ENCODE data around the gene ANGPTL8.

The ANGPTL8 gene

DNA sequence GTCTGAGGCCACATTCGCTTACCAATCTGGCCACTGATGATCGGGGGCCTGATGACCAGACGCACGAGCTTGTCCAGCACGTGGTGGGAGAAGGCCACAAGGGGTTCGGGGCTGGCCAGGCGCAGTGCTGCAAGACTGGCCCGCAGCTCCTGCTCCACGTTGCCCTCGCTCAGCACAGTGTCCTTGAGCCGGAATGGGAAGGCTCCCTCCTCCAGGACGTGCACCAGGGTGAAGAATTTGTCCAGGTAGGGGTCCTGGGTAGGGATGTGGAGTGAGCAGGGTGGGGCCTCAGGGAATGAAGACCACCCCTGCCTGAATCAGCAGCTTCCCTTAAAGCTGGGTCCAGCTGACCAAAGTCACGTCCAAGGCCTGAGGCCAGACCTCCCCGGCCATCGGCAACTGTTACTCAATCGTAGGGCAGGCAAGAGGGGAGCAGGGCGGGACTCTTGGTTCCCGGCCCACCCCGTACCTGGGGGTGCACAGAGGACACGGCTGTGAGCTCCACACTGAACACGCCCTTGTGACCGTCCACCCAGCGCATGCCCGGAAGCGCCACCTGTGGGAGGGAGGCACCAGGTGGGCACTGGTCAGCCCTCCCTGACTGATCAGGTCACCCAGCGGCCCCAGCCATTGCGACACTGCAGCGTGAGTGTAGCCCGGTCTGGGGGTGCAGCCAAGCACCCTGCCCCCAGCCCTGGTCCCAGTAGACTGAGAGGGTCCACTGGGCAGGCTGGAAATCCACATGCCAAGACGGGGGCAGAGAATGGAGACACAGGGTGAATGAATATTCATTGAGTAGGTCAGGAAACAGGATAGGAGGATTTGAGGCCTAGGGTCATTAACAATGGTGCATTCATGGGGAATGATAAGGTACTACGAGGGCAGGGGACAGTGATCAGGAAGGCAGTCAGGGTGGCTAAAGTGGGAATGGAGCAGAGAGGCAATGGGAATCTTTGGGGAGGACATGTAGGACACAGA lies 2.8 kb upstream of the ANGPTL8 start:
- no peak for DNase-seq (ENCODE audit: low spot score)

DNA sequence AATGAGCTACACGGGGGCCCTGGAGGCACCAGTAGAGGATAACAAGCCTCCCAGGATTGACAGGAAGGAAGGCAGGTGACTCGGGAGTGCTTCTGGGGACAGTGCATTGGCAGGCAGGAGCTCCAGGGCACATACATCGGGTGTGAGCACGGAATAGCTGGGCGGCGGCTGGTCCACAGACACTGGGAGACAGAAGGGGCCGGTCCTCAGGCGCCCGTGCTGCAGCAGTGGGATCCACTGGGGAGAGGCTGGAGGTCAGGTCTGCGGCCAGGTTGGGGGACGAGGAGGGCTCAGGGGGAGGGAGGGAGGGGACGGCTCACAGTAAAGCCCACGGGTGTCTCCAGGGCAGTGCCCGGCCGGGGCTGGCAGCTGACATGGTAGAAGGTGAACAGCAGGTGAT lies 2.1 kb upstream of the ANGPTL8 start:
- no peak for DNase-seq (ENCODE audit: low spot score)

DNA sequence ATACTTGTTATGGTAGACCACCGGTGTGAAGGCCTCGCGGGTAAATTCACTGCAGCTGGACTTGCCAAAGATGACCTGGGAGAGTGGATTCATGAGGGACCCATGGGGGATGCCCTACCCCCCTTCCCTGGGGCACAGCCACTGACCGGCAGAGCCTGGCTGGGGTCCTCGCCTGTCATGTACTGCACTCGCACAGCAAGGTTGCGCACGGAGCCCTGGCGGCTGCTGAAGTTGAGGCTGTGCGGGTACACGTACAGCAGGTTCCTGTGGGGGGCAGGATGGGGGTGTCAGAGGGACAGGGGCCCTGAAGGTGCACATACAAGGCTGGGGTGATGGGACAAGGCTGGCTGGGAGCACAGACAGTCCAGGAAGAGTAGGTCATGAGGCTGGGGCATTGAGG lies 1.4 kb upstream of the ANGPTL8 start:
- no peak for DNase-seq (ENCODE audit: low spot score)

DNA sequence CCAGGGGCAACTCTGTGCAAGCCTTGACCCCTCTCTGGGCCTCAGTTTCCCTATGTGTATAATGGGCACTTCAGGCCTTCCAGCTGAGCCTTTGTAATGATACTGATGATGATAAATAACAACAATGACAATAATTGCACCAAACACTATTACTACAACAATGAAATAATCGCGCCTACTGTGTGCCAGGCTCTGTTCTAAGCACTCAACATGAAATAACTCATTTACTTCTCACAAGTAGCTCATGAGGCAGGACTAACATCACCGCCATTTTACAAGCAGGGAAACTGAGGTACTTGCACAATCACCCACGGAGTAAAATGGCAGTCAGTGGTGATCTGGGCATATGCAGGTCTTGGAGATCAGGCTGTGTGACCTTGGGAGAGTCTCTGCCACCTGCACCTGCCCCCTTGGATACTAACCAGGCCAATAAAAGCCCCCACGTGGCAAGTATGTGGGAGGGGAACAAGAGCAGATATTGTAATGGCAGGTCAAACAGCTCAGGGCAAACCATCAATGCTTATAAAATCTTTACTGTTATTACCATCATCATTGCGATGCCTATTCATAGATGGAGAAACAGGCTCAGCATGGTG lies 540 bp upstream of the ANGPTL8 start:
- no peak for DNase-seq (ENCODE audit: low spot score)

DNA sequence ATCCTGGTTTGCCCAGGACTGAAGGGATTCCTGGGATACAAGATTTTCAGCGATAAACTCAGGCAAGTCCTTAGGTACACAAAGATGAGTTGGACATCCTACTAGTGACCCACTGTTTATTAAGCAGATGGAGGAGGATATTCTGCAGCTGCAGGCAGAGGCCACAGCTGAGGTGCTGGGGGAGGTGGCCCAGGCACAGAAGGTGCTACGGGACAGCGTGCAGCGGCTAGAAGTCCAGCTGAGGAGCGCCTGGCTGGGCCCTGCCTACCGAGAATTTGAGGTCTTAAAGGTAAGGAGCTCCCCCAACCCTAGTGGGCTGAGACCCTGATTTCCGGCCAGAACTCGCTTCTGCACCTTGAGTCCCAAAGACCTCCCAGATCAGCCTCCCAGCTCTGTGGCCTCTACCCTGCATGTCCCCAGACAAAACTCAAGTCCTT lies 607 bp downstream of the ANGPTL8 start:
- DNase-seq (ENCODE audit: low spot score): no peak

DNA sequence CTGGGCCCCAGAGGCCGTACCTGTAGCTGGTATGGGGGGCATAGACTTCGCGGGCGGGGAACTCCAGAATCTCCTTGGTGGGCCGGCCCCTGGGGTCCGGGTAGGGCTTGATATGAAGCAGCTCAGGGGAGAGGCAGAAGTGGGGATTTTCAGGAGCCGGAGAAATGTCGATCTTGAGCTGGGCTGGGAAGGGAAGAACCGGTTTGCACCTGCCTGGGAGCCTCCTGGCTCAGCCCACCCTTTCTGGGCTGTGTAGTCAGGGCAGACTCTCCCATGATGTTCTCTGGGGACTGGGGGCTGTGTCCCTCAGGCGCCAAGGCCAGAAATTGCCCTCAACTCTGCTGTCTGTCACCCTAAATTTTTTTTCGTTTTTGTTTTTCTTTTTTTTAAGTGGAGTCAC lies 2.6 kb downstream of the ANGPTL8 start:
- DNase-seq (ENCODE audit: low spot score): no peak

DNA sequence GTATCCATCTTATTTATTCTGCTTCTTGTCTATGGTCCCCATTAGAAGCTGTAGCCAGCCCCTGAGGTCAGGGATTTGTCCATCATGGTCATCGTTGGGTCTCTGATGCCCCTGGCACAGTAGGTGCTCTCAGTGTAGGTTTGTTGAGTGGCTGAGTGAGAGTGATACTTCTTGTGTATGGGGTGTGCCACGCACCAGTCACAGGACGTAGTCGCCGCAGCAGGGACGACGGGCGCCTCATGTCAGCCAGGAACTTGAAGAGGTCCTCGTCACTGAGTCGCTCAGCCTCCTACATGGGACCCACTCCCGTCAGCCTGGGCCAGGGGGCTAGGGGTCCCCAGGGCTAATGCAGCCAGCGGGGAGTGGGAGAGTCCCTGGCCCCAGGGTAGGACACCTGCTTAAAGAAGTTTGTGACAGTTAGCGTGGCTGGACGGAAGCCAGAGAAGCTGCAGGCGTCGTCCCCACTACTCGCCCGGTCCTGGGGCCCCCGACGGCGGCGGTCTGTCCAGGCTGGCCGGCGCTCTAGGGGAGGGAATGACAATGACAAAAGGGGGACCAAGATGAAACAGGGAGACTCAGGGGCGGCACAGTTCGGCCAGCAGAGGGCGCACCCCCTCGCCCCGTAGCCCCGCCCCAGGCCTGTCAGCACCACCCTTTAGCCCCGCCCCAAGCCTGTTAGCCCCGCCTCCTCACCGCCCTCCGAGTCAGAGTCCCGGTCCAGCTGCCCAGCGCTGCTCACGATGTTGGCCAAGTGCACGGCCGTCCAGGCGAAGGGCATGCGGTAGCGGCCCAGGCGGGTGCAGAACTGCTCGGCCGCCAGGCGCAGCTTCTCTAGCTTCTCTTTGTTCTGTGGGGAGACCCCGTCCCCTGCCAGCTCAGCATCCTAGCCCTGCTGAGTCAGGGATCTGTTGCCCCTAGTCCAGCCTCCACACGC lies 3.7 kb downstream of the ANGPTL8 start:
- DNase-seq (ENCODE audit: low spot score): peak; percentile 65

DNA sequence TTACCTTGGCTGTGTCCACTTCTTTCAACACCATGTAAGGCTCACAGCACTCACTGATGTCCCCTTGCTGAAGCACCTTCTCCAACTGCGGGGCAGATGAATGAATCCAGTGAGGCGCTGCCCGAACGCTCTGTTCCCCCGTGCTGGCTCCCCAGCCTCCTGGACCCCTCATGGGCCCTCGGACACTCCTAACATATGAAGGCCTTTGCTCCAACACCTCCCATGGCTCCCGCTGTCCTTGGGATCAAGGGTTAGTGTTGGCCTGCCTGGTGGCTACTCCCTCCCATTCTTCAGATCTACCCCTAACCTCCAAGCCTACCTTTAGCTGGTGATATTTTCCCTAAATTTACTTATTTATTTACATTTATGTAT lies 4.4 kb downstream of the ANGPTL8 start:
- DNase-seq (ENCODE audit: low spot score): no peak

DNA sequence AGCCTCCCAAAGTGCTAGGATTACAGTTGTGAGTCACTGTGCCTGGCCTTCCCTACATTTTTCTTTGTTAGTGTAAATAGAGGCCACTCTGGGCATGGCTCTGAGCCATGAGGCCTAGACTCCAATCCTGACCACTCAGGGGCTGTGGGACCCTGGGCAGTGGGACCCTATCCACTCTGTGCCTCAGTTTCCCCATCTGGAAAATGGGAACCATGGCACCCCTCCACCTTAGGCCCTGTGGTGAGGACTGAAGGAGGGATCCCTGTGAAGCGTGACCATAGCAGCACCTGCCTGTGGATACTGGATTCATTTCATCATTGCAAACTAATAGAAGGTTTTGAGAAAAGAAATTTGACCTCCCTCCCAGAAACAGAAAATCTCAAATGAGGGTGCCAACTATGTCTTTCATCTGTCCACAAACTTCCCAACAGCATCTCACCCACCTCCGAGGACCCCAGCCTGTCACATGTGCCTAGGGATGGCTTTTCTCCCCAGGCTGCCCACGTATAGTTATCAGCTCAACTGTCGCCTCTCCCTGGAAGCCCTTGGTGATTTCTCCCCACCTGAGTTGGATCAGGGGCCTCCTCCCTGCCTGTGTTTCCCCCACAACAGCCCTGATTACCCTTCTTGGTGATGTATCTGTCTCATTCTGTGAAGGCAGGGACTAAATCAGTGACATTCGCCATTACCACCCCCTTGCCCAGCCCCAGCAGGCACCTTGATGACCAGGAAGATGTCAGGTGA lies 5.6 kb downstream of the ANGPTL8 start:
- no peak for DNase-seq (ENCODE audit: low spot score)

DNA sequence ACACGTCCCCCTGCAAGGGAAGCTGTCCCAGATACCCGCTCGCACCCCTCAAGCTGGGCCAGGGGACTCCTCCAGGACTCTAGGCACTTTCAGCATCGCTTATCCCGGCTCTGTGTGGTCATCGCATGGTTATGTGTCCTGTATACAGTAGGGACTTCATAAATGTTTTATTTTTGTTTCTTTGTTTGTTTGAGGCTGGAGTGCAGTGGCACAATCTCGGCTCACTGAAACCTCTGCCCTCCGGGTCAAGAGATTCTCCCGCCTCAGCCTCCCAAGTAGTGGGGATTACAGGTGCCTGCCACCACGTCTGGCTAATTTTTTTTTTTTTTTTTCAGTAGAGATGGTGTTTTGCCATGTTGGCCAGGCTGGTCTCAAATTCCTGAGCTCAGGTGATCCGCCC lies 7.5 kb downstream of the ANGPTL8 start:
- no peak for DNase-seq (ENCODE audit: low spot score)

DNA sequence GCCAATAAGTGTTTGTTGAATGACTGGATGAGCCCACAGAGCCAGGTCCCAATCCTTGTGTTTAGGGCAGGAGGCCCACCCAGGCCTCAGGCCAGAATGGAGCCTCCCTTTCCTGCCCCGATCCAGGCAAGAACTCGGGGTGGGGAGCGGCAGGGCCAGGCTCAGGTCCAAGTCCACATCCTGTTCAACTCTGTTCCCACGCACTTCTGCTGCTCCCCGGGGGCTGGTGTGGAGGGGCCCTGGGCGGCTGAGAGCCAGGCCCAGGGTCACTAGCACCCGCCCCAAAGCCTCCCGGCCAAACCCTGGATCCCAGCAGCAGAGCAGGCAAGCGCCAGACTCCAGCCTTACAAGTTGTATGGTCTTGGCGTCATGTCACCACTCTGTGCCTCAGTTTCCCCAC lies 8.0 kb downstream of the ANGPTL8 start:
- no peak for DNase-seq (ENCODE audit: low spot score)

DNA sequence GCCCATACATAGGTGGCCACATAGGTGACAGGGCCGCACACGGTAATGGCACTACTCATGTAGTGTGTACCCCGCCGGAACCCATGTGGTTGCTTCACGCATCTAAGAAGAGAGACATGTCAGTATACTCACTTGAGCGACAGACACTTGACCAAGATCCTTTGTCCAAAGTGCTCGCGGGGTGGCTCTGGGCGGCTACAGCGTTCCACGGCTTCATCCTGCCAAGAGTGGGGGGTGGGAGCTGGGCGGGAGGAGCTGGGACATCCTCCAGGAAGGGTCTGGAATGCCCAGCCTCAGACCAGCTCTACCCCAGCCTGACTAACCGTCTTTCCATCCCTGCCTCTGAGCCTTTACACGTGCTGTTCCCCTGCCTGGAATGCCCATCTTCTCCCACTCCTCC lies 8.5 kb downstream of the ANGPTL8 start:
- DNase-seq (ENCODE audit: low spot score): no peak

DNA sequence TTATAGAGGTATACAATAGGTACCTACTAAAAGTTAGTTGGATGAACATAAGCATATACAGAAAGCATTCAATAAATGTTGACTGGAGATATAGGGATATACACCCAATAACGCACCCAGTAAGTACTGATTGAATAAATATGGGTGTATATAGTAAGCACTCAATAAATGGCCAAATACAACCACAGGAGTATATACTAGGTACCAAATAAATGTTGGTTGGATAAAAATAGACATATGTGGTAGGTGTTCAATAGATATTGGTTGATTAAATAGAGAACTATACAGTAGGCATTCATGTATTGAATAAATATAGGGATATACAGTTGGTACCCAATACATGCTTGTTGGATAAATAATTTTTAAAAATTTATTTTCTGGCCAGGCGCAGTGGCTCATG lies 9.4 kb downstream of the ANGPTL8 start:
- no peak for DNase-seq (ENCODE audit: low spot score)

DNA sequence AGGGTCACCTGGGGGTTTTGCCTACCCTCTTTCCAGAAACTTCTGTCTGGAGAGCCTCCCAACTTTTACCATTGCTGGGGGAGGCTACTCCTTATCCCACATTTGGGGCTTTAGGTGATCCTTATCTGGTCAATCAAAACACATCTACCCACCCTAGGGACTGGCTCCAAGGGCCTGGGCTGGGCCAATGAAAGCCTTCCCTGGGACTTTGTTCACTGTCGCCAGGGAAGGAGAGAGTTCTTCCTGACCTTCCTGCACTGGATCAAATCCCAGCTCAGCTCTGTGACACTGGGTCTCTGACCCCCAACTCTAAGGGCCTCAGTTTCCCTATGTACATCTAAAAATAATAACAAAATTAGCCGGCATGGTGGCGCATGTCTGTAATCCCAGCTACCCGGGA lies 11.8 kb downstream of the ANGPTL8 start:
- no peak for DNase-seq (ENCODE audit: low spot score)

DNA sequence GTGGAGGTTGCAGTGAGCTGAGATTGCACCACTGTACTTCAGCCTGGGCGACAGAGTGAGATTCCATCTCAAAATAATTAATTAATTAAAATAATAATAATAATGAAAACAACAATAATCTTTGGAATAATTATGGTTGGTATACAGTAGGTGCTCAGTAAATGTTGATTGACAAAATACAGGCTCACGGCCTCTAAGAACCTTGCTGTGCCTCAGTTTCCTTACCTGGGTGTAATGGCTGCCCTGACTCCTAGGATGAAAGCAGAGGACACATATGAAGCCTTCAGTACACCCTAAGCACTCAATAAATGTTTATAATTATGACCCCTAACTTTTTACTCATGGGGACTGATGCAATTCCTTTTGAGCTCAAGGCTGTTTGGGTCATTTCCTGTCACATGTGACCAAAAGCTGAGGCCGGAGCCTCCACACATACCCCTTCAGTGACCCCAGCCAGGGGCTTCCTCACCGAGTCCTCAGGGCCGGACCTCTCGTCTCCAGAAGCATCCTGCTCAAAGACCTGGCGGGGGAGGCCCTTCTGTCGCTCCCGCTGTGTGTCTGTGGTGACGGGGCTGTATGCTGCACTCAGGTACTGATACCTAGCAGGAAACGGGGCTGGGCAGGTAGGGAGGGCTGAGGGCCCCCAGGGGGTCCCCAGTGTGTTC lies 12.4 kb downstream of the ANGPTL8 start:
- DNase-seq (ENCODE audit: low spot score): no peak

DNA sequence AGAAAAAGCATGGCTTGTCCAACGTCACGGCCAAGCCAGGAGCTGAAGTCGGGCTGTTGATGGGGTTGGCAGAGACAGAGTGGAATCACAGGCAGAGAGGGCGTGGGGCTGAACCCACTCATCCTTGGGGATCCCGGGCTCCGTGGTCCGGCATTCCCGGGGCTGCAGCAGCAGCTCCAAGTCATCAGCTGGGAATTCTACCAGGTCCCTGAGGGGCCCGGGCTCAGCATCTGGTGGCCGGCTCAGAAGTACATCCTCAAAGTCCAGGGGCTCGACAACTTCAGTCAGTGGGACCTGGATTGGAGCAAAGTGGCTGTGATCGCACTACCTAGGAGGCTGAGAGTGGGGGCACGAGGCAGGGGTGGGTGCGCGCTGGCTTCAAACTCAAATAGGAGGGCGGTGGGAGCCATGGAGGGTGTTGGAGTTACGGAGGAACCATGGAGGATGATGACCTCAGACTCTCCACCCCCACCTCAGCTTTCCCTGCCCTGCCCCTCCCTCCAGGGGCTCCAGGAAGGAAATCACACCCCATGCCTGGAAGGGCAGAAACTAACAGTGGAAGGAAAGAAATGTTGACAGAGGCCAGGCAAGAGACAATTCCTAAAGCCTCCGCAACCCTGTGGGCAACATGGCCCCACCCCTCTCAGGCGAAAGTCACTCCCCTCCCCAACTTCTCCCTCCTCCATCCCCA lies 13.4 kb downstream of the ANGPTL8 start:
- no peak for DNase-seq (ENCODE audit: low spot score)

DNA sequence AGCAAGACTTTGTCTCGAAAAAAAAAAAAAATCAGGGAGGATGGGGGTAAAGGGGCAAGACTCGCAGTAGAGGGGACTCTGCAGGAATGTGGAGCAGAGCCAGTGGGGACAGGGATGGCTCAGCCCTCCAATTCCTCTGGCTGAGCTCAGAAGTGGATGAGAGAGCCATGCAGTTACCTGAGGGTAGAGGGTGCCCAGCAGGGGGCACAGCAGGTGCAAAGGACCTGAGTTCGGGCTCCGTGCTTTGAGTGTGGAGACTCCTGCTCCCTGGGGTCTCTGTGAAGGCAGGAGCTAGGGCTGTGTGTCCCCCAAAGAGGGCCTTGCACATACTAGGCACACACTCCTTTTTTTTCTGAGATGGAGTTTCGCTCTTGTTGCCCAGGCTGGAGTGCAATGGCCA lies 15.2 kb downstream of the ANGPTL8 start:
- no peak for DNase-seq (ENCODE audit: low spot score)

DNA sequence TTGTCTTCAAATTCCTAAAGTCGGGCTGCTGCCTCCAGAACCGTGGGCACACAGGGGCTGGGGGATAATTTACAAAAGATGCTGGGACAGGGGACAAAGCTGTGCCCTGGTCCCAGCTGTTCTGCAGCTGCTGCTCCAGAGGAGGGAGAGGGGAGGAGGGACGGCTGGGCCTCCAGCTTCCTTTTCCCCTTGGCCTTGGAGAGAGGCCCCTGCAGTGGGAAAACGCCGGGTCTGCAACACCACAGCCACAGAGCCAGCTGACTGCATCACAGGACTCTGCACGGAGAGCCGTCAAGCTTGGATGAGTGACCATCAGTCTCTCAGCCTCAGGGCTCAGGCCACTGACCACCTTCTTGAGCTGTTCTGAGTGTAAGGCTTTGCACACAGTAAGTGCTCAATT lies 16.8 kb downstream of the ANGPTL8 start:
- DNase-seq (ENCODE audit: low spot score): no peak

DNA sequence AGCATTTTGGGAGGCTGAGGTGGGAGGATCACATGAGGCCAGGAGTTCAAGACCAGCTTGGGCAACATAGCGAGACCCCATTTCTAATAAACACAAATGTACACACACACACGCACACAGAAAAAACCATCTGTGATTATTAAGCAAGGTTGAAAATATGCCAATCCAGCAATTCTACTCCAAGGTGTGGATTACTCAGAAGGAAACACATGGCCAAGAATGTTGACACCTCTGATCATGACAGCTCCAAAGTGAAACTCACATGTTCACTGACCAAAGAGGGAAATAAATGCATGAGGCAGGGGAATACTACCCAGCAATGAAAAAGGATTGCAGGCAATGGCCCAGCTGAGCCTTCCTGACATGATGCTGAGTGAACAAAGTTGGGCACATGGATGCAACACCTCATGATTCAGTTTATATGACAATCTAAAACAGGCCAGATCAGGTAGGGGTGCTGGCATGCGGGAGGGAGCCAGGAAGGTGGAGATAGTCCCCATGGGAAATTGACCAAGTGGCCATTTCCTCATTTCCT lies 18.5 kb downstream of the ANGPTL8 start:
- no peak for DNase-seq (ENCODE audit: low spot score)

DNA sequence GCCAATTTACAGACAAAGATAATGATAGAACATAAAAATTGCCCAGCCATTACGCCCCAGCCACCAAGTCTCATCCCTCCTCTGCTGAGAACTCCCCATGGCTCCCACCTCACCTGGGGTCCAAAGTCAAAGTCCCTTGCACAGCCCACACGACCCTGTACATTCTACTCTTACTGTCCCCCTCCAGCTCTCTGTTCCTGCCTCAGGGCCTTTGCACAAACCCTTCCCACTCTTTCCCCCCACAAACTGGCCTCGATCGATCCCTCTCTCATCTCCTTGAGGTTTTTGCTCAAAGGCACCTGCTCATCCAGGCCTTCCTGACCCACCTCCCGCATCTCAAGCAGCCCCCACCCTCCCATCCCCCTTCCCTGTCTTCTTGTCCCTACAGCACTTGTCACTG lies 21.6 kb downstream of the ANGPTL8 start:
- no peak for DNase-seq (ENCODE audit: low spot score)

All from SK-N-DZ (cell line).